Muscle layer of duodenum (tissue), 2 donors: ENCODE results near the gene TGM2.
A peak's percentile ranks its signal among the peaks of the same experiment; 100 is the strongest.

Source experiments
- H3K27ac ChIP-seq: one replicate; pipeline ENCODE4 v1.7.0; 2013; ENCODE audit warnings: mild to moderate bottlenecking, low read length
- H3K27me3 ChIP-seq: one replicate; pipeline ENCODE4 v1.7.0; 2013; ENCODE audit warnings: low read depth, mild to moderate bottlenecking, control low read depth, low read length
- H3K36me3 ChIP-seq, 2 donors: one replicate each; pipeline ENCODE4 v1.7.0; 2013; ENCODE audit warnings: low read length in 2 of 2, control low read depth in 1 of 2, mild to moderate bottlenecking in 1 of 2; ENCODE audit not compliant: insufficient read depth in 2 of 2, control insufficient read depth in 1 of 2
- H3K4me1 ChIP-seq, 2 donors: one replicate each; pipeline ENCODE4 v1.7.0; 2013; ENCODE audit warnings: low read length in 2 of 2, mild to moderate bottlenecking in 2 of 2, control low read depth in 1 of 2, moderate library complexity in 1 of 2; ENCODE audit not compliant: insufficient read depth in 2 of 2, control insufficient read depth in 1 of 2
- H3K4me3 ChIP-seq, 2 donors: one replicate each; pipeline ENCODE4 v1.7.0; 2013; ENCODE audit warnings: low read length in 2 of 2, low read depth in 1 of 2, mild to moderate bottlenecking in 1 of 2
- H3K9me3 ChIP-seq, 2 donors: one replicate each; pipeline ENCODE4 v1.7.0; 2013; ENCODE audit warnings: low read length in 2 of 2, control low read depth in 1 of 2, mild to moderate bottlenecking in 1 of 2; ENCODE audit not compliant: control insufficient read depth in 1 of 2
- donor health status: healthy.

The TGM2 gene

DNA sequence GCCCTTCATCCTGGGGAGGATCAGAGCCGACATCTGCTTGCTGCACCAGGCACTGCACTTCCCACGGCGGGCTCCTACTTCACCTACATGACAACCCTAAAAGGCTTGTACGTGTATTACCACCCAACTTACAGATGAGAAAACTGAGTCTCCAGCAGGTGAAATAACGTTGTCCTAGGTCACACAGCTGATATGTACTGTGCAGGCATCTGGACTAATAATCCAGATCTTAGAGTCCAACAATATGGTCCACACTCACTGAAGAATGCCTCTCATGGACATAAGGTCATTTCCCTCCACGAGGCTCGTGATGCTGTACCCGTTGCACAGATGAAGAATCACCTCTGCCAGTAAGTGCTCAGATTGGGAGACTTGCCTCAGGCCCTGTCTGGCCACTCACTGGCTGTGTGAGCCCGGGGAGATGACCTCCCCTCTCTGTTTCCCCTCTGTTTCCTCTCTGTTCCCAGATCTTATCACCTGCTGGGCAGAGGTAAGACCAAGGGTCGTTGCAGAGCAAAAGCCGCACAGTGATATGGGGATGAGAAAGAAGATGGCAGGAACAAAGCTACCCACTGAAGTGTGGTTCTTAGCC is 32.1 kb downstream of the TGM2 start:
- H3K36me3 ChIP-seq, result peaks cover 0 to 31% of the 10 kb centered on the region in 2 donors
- peaks cover 0 to 7% of the 10 kb centered on the region in 2 donors for H3K4me1 ChIP-seq
- no peaks in the 10 kb centered on the region for H3K9me3 ChIP-seq
- no peak overlapping the region for H3K4me3 ChIP-seq
- no peak overlapping the region for H3K27ac ChIP-seq
- no peaks in the 10 kb centered on the region for H3K27me3 ChIP-seq

DNA sequence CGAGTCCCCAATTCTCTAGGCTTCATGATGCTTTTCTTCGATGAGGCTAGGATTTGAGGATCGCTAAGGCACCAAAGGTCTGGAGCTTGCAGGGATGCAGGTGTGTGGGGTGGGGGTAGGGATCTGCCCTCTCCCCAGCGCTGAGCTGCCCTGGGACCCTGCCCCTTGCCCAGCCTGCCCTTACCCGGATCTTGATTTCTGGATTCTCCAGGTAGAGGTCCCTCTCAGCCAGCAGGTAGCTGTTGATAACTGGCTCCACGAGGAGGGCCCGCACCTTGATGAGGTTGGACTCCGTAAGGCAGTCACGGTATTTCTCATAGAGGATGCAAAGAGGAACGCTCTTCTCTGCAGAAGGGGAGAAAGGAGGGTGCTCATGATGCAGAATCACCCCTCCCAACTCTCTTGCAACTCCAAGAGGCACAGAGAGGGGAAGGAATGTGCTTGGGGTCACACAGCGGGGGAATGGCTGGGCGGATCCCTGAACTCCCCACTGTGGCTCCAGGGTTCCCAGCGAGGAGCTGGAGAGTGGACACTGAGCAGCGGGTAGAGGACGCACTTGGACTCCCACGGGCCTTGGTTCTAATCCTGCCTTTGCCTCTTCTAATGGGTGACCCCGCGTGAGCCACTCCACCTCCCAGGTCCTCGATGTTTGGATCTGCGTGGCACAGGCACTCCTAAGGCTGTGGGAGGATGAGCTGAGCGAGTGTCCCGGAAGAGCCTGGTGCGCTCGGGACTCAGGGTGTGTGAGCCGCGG is 32.7 kb downstream of the TGM2 start:
- H3K4me3 ChIP-seq, result no peak overlapping the region
- peaks cover 0 to 7% of the 10 kb centered on the region in 2 donors for H3K4me1 ChIP-seq
- H3K9me3 ChIP-seq, result no peaks in the 10 kb centered on the region
- H3K36me3 ChIP-seq, result peaks cover 0 to 24% of the 10 kb centered on the region in 2 donors
- no peak overlapping the region for H3K27ac ChIP-seq
- no peaks in the 10 kb centered on the region for H3K27me3 ChIP-seq

DNA sequence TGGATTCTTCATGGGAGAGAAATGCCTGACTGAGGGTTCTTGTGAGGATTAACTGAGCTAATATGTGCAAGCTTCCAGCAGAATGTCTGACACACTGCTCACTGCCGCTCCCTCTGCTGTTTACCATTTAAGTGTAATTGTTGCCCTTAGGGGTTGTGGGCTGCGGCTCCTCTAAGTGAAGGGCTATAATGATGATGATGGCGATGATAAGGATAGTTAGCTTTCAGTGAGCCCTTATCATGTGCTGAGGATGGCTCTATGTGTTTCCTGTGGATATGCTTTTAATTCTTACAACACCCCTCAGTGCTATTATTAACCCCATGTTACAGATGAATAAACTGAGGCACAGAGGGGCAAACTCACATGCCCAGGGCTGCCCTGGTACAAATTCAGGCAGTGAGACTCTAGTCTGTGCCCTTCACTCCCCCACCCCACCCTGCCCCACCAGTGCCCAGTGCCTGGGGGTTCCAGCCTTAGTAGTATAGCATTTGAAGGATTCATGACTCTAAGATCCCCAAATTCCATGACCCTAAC is 33.4 kb downstream of the TGM2 start:
- Histone ChIP-seq H3K4me1 (peaks cover 3 to 9% of the 10 kb centered on the region in 2 donors), H3K9me3 (no peaks in the 10 kb centered on the region), H3K4me3 (no peak overlapping the region), H3K27me3 (no peaks in the 10 kb centered on the region), H3K27ac (no peak overlapping the region), H3K36me3 (peaks cover 0 to 17% of the 10 kb centered on the region in 2 donors)

DNA sequence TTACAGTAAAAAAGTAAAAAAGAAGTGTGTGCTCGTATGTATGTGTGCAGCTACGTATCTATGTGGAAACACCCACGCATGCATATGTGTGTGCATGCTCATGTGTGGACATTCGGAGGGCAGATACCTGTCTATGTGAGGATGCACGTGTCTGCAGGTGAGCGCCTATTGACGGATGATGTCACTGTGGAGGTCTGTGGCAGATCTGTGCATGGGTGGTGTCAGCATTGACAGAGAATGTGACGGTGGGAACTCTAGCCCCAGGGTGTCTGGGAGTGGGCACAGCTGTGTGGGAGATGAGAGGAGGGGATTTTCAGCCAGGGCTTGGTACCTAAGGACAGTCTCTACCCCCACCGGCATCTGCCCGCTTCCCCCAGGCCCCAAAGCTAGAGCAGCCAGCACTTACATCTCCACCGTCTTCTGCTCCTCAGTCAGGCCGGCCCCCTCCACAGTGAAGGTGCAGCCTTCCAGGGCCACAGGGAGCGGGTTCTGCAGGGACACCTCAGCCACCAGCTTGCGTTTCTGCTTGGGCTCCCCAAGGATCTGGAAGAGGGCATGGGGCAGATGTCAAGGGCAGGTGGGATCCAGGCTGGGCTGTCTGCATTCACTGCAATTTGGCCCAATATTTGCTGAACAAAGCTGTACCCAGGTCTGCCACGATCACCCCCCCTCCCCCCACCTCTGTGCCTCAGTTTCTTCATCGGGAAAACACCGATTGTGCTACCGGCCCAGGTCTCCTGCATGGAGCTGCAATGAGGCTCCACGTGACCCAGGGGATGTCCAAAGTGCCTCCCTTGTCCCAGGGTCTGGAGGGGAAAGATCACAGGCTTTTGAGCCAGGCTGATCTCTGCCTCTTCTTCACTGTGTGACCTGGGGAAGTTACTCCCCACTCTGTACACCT is 34.1 kb downstream of the TGM2 start:
- no peaks in the 10 kb centered on the region for H3K9me3 ChIP-seq
- peaks cover 6 to 16% of the 10 kb centered on the region in 2 donors for H3K4me1 ChIP-seq
- no peak overlapping the region for H3K4me3 ChIP-seq
- H3K36me3 ChIP-seq, result peaks cover 0 to 14% of the 10 kb centered on the region in 2 donors
- H3K27ac ChIP-seq, result no peak overlapping the region
- no peaks in the 10 kb centered on the region for H3K27me3 ChIP-seq

GRCh38 chr20:38129893-38130609 is 35.0 kb downstream of the TGM2 start:
- no peaks in the 10 kb centered on the region for H3K27me3 ChIP-seq
- no peaks in the 10 kb centered on the region for H3K9me3 ChIP-seq
- peaks cover 15 to 25% of the 10 kb centered on the region in 2 donors for H3K4me1 ChIP-seq
- H3K27ac ChIP-seq, result no peak overlapping the region
- no peak overlapping the region for H3K4me3 ChIP-seq
- peaks cover 0 to 14% of the 10 kb centered on the region in 2 donors for H3K36me3 ChIP-seq

DNA sequence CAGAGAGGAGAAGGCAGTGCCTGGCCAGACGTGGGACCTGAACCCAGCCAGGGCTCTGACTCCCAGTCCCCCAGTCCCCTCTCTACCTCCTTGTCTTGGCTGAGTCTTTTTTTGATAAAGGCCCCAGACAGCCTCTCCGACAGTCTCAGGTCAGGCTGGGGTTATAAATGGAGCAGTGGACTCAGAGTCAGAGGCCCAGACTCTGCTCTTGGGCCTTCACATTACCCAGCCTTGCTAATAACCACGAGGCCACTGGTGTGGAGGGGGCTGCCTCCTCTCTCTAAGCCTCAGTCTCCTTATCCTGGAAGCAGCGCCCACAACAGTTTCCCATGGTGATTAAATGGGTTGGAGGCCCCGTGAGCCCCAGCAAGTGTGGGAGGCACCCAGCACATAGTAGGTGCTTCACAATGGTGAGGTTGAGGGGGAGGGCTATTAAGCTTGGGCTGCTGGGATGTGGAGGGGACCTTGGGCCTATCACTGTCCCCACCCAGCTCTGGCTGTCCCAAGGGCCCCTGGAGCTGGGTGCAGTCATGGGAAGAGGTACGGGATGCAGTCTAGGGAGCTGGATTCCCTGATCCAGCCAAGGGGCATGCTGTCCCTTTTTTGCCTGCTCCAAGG is 35.7 kb downstream of the TGM2 start:
- H3K27me3 ChIP-seq, result no peaks in the 10 kb centered on the region
- H3K4me3 ChIP-seq, result no peak overlapping the region
- peaks cover 0 to 14% of the 10 kb centered on the region in 2 donors for H3K36me3 ChIP-seq
- peaks cover 16 to 22% of the 10 kb centered on the region in 2 donors for H3K4me1 ChIP-seq
- no peaks in the 10 kb centered on the region for H3K9me3 ChIP-seq
- no peak overlapping the region for H3K27ac ChIP-seq

DNA sequence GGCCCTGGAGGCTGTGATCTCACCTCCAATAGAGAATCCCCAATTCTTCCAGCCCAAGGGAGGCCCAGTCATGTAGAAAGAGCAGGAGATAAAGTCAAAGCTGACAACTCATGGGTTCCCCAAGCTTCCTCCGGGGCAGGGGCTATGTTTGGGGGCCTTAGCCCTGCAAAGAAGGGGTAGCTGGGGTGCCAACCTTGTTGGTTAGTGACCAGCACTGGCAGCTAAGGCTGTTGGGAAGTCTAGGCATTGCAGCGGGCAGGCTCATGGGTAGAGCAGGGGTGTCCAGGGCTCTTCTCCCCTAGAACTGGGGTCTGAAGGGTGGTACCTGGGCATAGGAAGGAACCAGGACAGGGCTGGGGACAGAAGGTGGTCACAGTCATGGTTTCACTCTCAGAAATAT is 36.4 kb downstream of the TGM2 start:
- Histone ChIP-seq H3K27me3 (no peaks in the 10 kb centered on the region), H3K4me3 (no peak overlapping the region), H3K4me1 (peaks cover 16 to 18% of the 10 kb centered on the region in 2 donors), H3K9me3 (no peaks in the 10 kb centered on the region), H3K27ac (no peak overlapping the region), H3K36me3 (peaks cover 0 to 14% of the 10 kb centered on the region in 2 donors)

- H3K27me3 ChIP-seq, result no peaks in the 10 kb centered on the region
- H3K27ac ChIP-seq, result no peak overlapping the region
- no peak overlapping the region for H3K4me3 ChIP-seq
- H3K36me3 ChIP-seq, result peaks cover 0 to 14% of the 10 kb centered on the region in 2 donors
- H3K4me1 ChIP-seq, result peaks cover 19 to 22% of the 10 kb centered on the region in 2 donors
- no peaks in the 10 kb centered on the region for H3K9me3 ChIP-seq
These were observed 37.0 kb downstream of the TGM2 start for GRCh38 chr20:38127920-38128528.

DNA sequence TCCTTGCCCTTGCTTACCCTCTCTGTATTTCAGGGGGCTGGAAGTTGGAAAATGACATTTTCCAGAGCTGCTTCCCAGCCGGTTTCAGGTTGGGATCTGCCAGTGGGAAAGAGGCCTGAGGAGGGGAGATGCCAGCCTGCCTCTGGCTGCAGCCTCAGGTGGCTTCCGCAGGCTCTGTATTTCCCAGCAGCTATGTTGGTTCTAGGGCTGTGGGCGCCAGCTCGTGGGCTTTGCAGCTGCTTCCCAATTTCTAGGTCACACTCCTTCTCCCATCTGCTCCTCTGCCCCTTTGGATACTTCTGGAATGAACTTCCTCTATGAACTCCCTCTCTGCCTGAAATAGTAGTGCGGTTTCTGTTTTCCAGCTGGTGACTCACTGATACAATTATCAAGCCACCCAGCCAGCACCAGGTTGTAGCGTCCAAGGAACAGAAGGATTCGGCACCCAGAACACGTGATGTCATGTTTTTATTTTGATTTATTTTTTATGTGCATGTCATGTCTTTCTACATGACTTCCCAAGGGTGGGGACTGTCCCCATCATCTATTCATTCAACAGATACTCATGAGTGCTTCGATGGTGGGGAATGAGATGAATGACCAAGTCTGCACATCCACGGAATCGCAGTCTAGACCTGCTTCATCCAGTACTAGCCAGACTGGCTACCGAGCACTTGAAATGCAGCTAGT is 38.0 kb downstream of the TGM2 start:
- Histone ChIP-seq H3K36me3 (peaks cover 0 to 7% of the 10 kb centered on the region in 2 donors), H3K4me3 (no peak overlapping the region), H3K27ac (peak overlapping the region; percentile 67), H3K4me1 (peaks cover 21 to 24% of the 10 kb centered on the region in 2 donors), H3K27me3 (no peaks in the 10 kb centered on the region), H3K9me3 (no peaks in the 10 kb centered on the region)
